Measurements from ENCODE around the gene ATF7.

Gene ATF7

DNA sequence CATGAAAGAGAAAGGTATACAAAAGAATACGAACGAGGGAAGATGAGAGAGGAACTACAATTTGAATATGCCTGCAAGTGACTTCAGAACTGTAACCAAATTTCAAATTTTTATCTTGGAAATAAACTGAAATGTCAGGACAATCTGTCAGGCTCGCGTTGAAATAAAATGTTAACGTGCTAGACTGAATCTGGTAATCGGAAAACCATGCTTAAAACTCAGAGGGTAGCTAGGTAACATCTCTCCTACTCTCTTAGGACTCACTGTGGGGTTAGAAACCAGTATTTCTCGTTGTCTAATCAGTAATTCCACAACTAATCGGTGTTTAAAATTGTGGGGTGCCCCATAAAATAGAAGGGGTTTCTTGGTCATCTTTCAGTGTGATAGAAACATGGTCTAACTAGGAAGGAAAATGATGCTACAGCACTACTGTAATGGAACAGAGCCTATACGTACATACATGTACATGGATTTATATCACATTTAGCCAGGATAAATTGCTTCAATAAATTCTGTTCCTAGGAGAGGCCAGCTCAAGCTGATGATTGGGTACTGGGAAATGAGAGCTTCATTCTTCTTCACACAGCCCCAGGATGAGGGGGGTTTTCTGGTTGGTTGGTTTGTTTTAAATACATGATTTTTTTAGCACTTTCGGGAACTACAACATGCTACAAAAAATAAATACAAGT lies 23.9 kb downstream of the ATF7 start:
- Histone ChIP-seq H4K20me1 (ENCODE audit: insufficient read depth, low read length) (no peaks in the 10 kb centered on the region), H3K27ac (ENCODE audit: low read length) (0 out of 2 replicates have a peak overlapping the region, but pooled peaks have one; percentile 63), H3K9ac (ENCODE audit: low read depth, low read length) (no peak overlapping the region), H3K9me3 (ENCODE audit: insufficient read depth, low read length, severe bottlenecking) (no peaks in the 10 kb centered on the region), H3K27me3 (ENCODE audit: insufficient read depth, low read length, poor library complexity) (no peaks in the 10 kb centered on the region), H3K79me2 (ENCODE audit: insufficient read depth, low read length) (peaks cover 27% of the 10 kb centered on the region; the same call in 1 of the 2 replicates), H3K4me2 (ENCODE audit: insufficient read depth, low read length) (no peak overlapping the region), H3K36me3 (ENCODE audit: insufficient read depth, low read length) (peaks cover 7% of the 10 kb centered on the region), H2AFZ (ENCODE audit: low read depth, low read length) (no peak overlapping the region), H3K4me1 (ENCODE audit: insufficient read depth, low read length) (peaks cover 17% of the 10 kb centered on the region), H3K4me3 (ENCODE audit: low read depth in 1 of 2, low read length in 2 of 2) (no peak overlapping the region)
- TF ChIP-seq, protein P1, sequence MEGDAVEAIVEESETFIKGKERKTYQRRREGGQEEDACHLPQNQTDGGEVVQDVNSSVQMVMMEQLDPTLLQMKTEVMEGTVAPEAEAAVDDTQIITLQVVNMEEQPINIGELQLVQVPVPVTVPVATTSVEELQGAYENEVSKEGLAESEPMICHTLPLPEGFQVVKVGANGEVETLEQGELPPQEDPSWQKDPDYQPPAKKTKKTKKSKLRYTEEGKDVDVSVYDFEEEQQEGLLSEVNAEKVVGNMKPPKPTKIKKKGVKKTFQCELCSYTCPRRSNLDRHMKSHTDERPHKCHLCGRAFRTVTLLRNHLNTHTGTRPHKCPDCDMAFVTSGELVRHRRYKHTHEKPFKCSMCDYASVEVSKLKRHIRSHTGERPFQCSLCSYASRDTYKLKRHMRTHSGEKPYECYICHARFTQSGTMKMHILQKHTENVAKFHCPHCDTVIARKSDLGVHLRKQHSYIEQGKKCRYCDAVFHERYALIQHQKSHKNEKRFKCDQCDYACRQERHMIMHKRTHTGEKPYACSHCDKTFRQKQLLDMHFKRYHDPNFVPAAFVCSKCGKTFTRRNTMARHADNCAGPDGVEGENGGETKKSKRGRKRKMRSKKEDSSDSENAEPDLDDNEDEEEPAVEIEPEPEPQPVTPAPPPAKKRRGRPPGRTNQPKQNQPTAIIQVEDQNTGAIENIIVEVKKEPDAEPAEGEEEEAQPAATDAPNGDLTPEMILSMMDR (IDR thresholded peaks at IDR 0.05; ENCODE audit: borderline replicate concordance, extremely low read depth, low read length, poor library complexity, severe bottlenecking), result no peak
- TF ChIP-seq EZH2 (IDR thresholded peaks at IDR 0.05; ENCODE audit: borderline replicate concordance, low read depth, low read length, severe bottlenecking), result no peak
- no peak for DNase-seq
- ATAC-seq (ENCODE audit: insufficient read depth, low read depth), result no peak

DNA sequence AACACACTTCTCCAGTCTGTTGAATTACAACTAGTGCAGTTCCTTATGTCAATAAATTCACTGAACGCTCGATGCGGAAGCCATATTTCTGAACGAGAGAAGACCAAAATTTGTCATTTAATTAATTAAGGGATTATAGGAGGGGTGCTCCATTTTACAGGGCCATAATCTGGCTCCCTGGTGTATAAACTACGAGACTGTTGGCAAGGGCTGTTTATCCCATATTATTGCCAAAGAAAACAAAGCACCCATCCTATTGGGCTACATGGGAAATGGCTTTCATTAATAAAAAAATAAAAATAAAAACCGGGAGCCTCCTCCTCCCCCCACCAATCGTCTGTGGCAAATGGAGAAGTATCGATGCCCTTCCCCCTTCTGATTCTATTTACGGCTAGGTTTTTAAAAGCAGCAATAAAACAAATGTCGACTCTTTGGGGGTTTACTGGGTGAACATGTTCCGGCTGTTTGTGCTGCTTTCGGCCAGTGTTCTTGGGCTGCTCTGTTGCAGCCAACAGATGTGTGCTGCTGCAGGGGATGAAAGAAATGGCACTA lies 24.8 kb downstream of the ATF7 start:
- no peak overlapping the region for H3K4me2 ChIP-seq (ENCODE audit: insufficient read depth, low read length)
- no peaks in the 10 kb centered on the region for H4K20me1 ChIP-seq (ENCODE audit: insufficient read depth, low read length)
- no peak overlapping the region for H3K9ac ChIP-seq (ENCODE audit: low read depth, low read length)
- H3K36me3 ChIP-seq (ENCODE audit: insufficient read depth, low read length), result peaks cover 7% of the 10 kb centered on the region
- H3K27ac ChIP-seq (ENCODE audit: low read length), result no peak overlapping the region
- no peak overlapping the region for H3K4me3 ChIP-seq (ENCODE audit: low read depth in 1 of 2, low read length in 2 of 2)
- no peaks in the 10 kb centered on the region for H3K9me3 ChIP-seq (ENCODE audit: insufficient read depth, low read length, severe bottlenecking)
- ATAC-seq (ENCODE audit: insufficient read depth, low read depth) (no peak), DNase-seq (no peak)
- H3K27me3 ChIP-seq (ENCODE audit: insufficient read depth, low read length, poor library complexity), result no peaks in the 10 kb centered on the region
- TF ChIP-seq, protein P1 (IDR thresholded peaks at IDR 0.05; ENCODE audit: borderline replicate concordance, extremely low read depth, low read length, poor library complexity, severe bottlenecking), result no peak
- TF ChIP-seq EZH2 (IDR thresholded peaks at IDR 0.05; ENCODE audit: borderline replicate concordance, low read depth, low read length, severe bottlenecking), result no peak
- H2AFZ ChIP-seq (ENCODE audit: low read depth, low read length), result no peak overlapping the region
- H3K4me1 ChIP-seq (ENCODE audit: insufficient read depth, low read length), result peaks cover 17% of the 10 kb centered on the region
- peaks cover 25% of the 10 kb centered on the region; the same call in 1 of the 2 replicates for H3K79me2 ChIP-seq (ENCODE audit: insufficient read depth, low read length)

DNA sequence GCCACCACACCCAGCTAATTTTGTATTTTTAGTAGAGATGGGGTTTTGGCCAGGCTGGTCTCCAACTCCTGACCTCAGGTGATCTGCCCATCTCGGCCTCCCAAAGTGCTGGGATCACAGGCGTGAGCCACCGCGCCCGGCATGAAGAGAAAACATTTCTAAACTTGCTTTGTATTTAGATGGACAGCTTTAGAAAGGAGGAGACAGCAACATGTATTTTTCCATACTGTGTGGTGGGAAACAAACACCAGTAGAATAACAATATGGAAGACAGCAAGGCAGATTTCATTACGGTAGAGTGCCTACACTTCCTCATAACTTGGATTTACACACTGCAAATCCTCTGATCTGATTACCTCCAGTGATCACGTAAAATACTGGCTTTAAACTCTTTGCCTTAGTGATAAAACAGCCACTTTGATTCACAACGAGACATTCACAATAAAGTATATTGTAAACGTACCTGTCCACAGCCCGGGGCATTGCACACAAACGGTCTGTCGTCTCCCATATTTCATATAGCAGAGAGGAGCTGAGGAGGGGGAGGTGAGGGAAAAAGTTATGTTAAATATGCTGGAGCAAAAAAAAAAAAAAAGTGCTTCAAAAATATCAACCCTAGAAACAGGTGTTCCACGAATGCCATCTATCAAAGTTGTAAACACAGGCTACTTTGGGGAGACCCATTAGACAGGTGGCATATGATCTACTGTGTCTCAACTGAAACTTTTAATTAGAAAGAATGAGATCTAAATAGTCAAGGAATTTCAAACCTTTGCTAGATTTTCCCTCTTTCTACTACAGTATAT lies 25.5 kb downstream of the ATF7 start:
- no peak for TF ChIP-seq EZH2 (IDR thresholded peaks at IDR 0.05; ENCODE audit: borderline replicate concordance, low read depth, low read length, severe bottlenecking)
- TF ChIP-seq, protein P1 (IDR thresholded peaks at IDR 0.05; ENCODE audit: borderline replicate concordance, extremely low read depth, low read length, poor library complexity, severe bottlenecking), result no peak
- H3K27ac ChIP-seq (ENCODE audit: low read length), result no peak overlapping the region
- H3K4me1 ChIP-seq (ENCODE audit: insufficient read depth, low read length), result peaks cover 17% of the 10 kb centered on the region
- no peak for DNase-seq
- no peak for ATAC-seq (ENCODE audit: insufficient read depth, low read depth)
- no peak overlapping the region for H3K4me2 ChIP-seq (ENCODE audit: insufficient read depth, low read length)
- peaks cover 25% of the 10 kb centered on the region; the same call in 1 of the 2 replicates for H3K79me2 ChIP-seq (ENCODE audit: insufficient read depth, low read length)
- no peaks in the 10 kb centered on the region for H3K9me3 ChIP-seq (ENCODE audit: insufficient read depth, low read length, severe bottlenecking)
- peaks cover 7% of the 10 kb centered on the region for H3K36me3 ChIP-seq (ENCODE audit: insufficient read depth, low read length)
- H3K27me3 ChIP-seq (ENCODE audit: insufficient read depth, low read length, poor library complexity), result no peaks in the 10 kb centered on the region
- no peak overlapping the region for H2AFZ ChIP-seq (ENCODE audit: low read depth, low read length)
- no peak overlapping the region for H3K9ac ChIP-seq (ENCODE audit: low read depth, low read length)
- no peak overlapping the region for H3K4me3 ChIP-seq (ENCODE audit: low read depth in 1 of 2, low read length in 2 of 2)
- H4K20me1 ChIP-seq (ENCODE audit: insufficient read depth, low read length), result no peaks in the 10 kb centered on the region

All from DND-41 (cell line).